ENCODE measurements around the gene COL4A3. TPM values are rescaled to one million over a fixed set of nuclear protein-coding genes. Genes with fewer than 3 reads are reported as not detected.

COL4A3 gene
- total RNA-seq, 1 donor from 2014 or later, result not detected

DNA sequence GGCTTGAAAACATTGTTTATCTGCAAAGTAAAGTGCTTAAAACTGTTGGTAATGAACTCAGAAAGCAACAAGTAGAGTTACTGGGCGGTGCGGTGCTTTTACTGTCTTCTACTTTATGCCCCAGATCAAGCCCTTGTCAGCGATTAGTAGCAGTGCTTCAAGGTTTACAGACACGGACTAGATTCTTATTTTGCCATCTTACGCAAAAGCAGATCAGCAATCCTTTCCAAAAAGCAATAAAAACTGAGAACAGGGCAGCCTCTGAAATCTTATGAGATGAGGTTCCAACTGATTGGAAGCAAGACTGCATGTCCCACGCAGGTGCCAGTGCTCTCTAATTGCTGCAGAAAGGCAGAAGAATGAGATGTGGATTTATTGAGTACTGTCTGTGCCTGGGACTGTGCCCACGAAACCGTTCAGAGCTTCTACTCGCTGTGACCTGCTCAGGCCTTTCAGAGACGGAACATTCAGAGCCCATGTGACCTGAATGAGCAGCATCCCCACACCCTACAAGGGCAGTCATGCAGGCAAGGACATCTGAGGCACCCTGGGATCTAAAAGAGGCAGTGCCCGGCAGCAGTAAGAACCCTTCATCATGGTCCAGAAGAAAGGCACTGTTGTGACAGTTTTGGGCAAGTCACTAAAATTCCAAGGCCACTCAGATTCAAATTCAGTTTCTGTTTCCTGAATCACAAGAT is 15.7 kb downstream of the COL4A3 start:
- Mint-ChIP-seq H3K9me3 (no peaks in the 10 kb centered on the region), H3K4me3 (no peak overlapping the region), H3K4me1 (no peaks in the 10 kb centered on the region), H3K27ac (no peak overlapping the region), H3K36me3 (no peaks in the 10 kb centered on the region), H3K27me3 (ENCODE audit: low read depth) (no peaks in the 10 kb centered on the region)
- DNase-seq (ENCODE audit: low spot score in 2 of 2, unreplicated experiment in 2 of 2), result no peak
- TF ChIP-seq, protein P1, sequence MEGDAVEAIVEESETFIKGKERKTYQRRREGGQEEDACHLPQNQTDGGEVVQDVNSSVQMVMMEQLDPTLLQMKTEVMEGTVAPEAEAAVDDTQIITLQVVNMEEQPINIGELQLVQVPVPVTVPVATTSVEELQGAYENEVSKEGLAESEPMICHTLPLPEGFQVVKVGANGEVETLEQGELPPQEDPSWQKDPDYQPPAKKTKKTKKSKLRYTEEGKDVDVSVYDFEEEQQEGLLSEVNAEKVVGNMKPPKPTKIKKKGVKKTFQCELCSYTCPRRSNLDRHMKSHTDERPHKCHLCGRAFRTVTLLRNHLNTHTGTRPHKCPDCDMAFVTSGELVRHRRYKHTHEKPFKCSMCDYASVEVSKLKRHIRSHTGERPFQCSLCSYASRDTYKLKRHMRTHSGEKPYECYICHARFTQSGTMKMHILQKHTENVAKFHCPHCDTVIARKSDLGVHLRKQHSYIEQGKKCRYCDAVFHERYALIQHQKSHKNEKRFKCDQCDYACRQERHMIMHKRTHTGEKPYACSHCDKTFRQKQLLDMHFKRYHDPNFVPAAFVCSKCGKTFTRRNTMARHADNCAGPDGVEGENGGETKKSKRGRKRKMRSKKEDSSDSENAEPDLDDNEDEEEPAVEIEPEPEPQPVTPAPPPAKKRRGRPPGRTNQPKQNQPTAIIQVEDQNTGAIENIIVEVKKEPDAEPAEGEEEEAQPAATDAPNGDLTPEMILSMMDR (IDR thresholded peaks at IDR 0.05; ENCODE audit: unreplicated experiment), result no peak

DNA sequence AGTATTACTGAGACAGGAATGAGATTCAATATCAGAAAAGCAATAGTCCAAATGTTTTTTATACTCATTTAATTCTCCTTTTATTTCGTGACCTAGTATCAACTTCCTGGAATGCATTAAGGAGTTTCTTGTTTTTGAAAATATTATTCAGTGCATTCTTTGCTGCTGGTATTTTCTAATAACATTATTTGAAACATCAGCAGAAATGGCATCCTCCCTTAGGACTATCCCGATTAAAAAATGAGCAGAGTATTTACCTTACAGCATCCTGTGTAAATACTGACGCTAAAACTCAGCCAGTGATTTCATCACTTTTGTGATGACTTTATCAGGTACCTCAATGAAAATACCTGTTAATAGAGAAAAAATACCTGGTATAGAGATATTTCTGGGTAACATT is 16.3 kb downstream of the COL4A3 start:
- Mint-ChIP-seq H3K9me3 (no peaks in the 10 kb centered on the region), H3K27me3 (ENCODE audit: low read depth) (no peaks in the 10 kb centered on the region), H3K36me3 (no peaks in the 10 kb centered on the region), H3K4me3 (no peak overlapping the region), H3K27ac (no peak overlapping the region), H3K4me1 (no peaks in the 10 kb centered on the region)
- TF ChIP-seq, protein P1 (IDR thresholded peaks at IDR 0.05; ENCODE audit: unreplicated experiment), result no peak
- no peak for DNase-seq (ENCODE audit: low spot score in 2 of 2, unreplicated experiment in 2 of 2)

GRCh38 chr2:227182765-227183164 is 18.3 kb downstream of the COL4A3 start:
- Mint-ChIP-seq H3K36me3 (no peaks in the 10 kb centered on the region), H3K9me3 (no peaks in the 10 kb centered on the region), H3K4me1 (no peaks in the 10 kb centered on the region), H3K27me3 (ENCODE audit: low read depth) (no peaks in the 10 kb centered on the region), H3K4me3 (no peak overlapping the region), H3K27ac (no peak overlapping the region)
- TF ChIP-seq, protein P1 (IDR thresholded peaks at IDR 0.05; ENCODE audit: unreplicated experiment), result no peak
- DNase-seq (ENCODE audit: low spot score in 2 of 2, unreplicated experiment in 2 of 2), result no peak

DNA sequence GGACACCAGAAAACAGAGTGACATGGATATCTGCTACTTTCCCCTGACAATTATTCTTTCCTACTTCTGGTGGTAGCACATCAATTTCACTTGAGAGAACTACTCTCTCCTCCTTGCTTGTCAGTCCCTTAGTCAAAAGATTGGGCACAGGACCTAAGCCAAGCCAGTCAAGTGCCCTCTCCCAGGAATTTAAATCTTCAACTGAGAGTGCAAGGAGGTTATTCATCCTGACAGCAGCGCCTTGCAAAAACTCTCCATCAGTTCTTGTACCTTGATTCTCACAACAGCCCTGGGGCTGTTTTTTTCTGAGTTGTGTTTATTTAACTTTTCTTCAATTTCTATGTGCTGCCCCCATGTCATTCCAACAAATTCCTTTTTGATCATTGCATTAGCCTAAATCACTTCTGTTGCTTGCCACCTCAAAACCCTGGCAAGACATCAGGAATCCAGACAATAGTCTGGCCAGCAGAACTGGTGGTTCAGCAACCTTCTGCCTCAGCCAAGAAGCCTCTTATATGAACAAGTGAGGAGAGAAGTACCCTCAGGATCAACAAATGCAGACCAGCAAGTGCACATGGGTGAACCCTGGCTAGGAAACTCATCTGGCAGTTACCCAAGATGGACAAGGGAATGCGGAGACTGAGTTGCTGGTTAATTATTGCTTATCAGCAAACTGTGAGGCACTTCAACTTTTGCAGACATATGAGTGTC is 19.4 kb downstream of the COL4A3 start:
- H3K36me3 Mint-ChIP-seq, result no peaks in the 10 kb centered on the region
- TF ChIP-seq, protein P1 (IDR thresholded peaks at IDR 0.05; ENCODE audit: unreplicated experiment), result no peak
- H3K27me3 Mint-ChIP-seq (ENCODE audit: low read depth), result no peaks in the 10 kb centered on the region
- no peak for DNase-seq (ENCODE audit: low spot score in 2 of 2, unreplicated experiment in 2 of 2)
- no peak overlapping the region for H3K4me3 Mint-ChIP-seq
- no peak overlapping the region for H3K27ac Mint-ChIP-seq
- H3K9me3 Mint-ChIP-seq, result no peaks in the 10 kb centered on the region
- peaks cover 2% of the 10 kb centered on the region for H3K4me1 Mint-ChIP-seq

GRCh38 chr2:227185615-227186232 is 21.3 kb downstream of the COL4A3 start:
- no peaks in the 10 kb centered on the region for H3K9me3 Mint-ChIP-seq
- TF ChIP-seq, protein P1 (IDR thresholded peaks at IDR 0.05; ENCODE audit: unreplicated experiment), result no peak
- no peak overlapping the region for H3K27ac Mint-ChIP-seq
- no peaks in the 10 kb centered on the region for H3K36me3 Mint-ChIP-seq
- no peaks in the 10 kb centered on the region for H3K27me3 Mint-ChIP-seq (ENCODE audit: low read depth)
- peaks cover 2% of the 10 kb centered on the region for H3K4me1 Mint-ChIP-seq
- no peak for DNase-seq (ENCODE audit: low spot score in 2 of 2, unreplicated experiment in 2 of 2)
- no peak overlapping the region for H3K4me3 Mint-ChIP-seq
